Sigmoid colon (tissue), 4 donors: Measurements from ENCODE around the gene SH3GL2.

Experiments used
- EP300 ChIP-seq, 4 donors: sonication (generic); formaldehyde crosslinking; IDR thresholded peaks; one replicate each; pipeline ENCODE4 v1.6.1; 2017; ENCODE audit warnings: antibody characterized with exemption in 4 of 4
- POLR2A ChIP-seq, 2 donors: fragments of 450-650 bp; IDR thresholded peaks; one replicate each; pipeline ENCODE4 v1.6.1; 2016; ENCODE audit warnings: antibody characterized with exemption in 2 of 2, mild to moderate bottlenecking in 2 of 2, moderate library complexity in 2 of 2
- TF ChIP-seq, protein P1 (sequence below), 4 experiments: fragments of 450-650 bp in 3 of 4; fragments of 200-600 bp in 1 of 4; IDR thresholded peaks; one replicate each; pipeline ENCODE4 v1.5.1; 2016 to 2019; ENCODE audit warnings: antibody characterized with exemption in 4 of 4, mild to moderate bottlenecking in 3 of 4, moderate library complexity in 2 of 4

DNA sequence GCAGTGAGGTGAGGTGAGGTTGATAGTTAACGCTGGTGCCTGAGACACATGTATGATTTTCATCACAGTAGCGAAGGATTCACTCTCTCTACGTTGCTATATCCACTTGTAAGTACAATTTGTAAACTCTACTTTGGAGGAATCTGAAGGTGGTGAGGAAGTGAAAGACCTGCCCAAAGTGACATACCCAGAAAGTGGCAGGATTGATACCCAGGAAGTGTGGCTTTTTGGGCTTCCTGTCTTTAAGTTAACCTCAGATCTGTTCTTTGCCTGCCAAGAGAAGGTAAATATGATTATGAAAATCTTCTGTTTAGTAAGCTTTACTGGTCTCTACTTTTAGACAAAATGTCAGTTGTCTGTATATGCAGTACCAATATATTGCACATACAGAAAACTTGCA lies 143.1 kb downstream of the SH3GL2 start:
- TF ChIP-seq POLR2A (IDR thresholded peaks at IDR 0.05) (no peak), EP300 (IDR thresholded peaks at IDR 0.05) (no peak)
- TF ChIP-seq, protein P1, sequence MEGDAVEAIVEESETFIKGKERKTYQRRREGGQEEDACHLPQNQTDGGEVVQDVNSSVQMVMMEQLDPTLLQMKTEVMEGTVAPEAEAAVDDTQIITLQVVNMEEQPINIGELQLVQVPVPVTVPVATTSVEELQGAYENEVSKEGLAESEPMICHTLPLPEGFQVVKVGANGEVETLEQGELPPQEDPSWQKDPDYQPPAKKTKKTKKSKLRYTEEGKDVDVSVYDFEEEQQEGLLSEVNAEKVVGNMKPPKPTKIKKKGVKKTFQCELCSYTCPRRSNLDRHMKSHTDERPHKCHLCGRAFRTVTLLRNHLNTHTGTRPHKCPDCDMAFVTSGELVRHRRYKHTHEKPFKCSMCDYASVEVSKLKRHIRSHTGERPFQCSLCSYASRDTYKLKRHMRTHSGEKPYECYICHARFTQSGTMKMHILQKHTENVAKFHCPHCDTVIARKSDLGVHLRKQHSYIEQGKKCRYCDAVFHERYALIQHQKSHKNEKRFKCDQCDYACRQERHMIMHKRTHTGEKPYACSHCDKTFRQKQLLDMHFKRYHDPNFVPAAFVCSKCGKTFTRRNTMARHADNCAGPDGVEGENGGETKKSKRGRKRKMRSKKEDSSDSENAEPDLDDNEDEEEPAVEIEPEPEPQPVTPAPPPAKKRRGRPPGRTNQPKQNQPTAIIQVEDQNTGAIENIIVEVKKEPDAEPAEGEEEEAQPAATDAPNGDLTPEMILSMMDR (IDR thresholded peaks at IDR 0.05) = no peak
